Aorta (tissue), 5 donors: Measurements from ENCODE around the gene TMPRSS9. TPM values are rescaled to one million over a fixed set of nuclear protein-coding genes. Genes with fewer than 3 reads are reported as not detected.
"Not testable (repeated sequence)": the region's sequence is repeated elsewhere in the genome, so short reads cannot be mapped to it uniquely, and the experiment has no call there.

Experiments used
- ATAC-seq: fragments of 200-7000 bp; cut with Tn5 transposase; one replicate; pipeline ENCODE4 v1.9.1; 2022; ENCODE audit warnings: moderate library complexity; ENCODE audit not compliant: low FRiP score
- DNase-seq, 2 donors: peaks; one replicate each; pipeline ENCODE4 v3.0.0-alpha.2; 2020
- H3K27ac ChIP-seq, 2 donors: one replicate each; pipeline ENCODE4 v1.5.1; 2013; ENCODE audit warnings: low read length in 2 of 2, mild to moderate bottlenecking in 2 of 2, moderate library complexity in 2 of 2, control low read depth in 1 of 2, inconsistent platforms in 1 of 2, low read depth in 1 of 2
- H3K27me3 ChIP-seq, 2 donors: one replicate each; pipeline ENCODE4 v1.6.1; 2013; ENCODE audit warnings: control low read depth in 1 of 2, low read length in 1 of 2, mild to moderate bottlenecking in 1 of 2, moderate library complexity in 1 of 2; ENCODE audit not compliant: insufficient read depth in 2 of 2, control insufficient read depth in 1 of 2
- H3K36me3 ChIP-seq, 2 donors: one replicate each; pipeline ENCODE4 v1.6.1; 2013; ENCODE audit warnings: control low read depth in 1 of 2, low read length in 1 of 2, mild to moderate bottlenecking in 1 of 2; ENCODE audit not compliant: insufficient read depth in 2 of 2, control insufficient read depth in 1 of 2
- H3K4me1 ChIP-seq, 2 donors: one replicate each; pipeline ENCODE4 v1.6.1; 2013; ENCODE audit warnings: low read length in 2 of 2, control low read depth in 1 of 2, mild to moderate bottlenecking in 1 of 2, moderate library complexity in 1 of 2; ENCODE audit not compliant: insufficient read depth in 2 of 2, control insufficient read depth in 1 of 2
- H3K4me3 ChIP-seq, 2 donors: one replicate each; pipeline ENCODE4 v1.5.1; 2013; ENCODE audit warnings: low read length in 2 of 2, control low read depth in 1 of 2, mild to moderate bottlenecking in 1 of 2
- H3K9me3 ChIP-seq: one replicate; pipeline ENCODE4 v1.6.1; 2013; ENCODE audit warnings: mild to moderate bottlenecking, low read length; ENCODE audit not compliant: control insufficient read depth
- WGBS, 2 donors: extraction: QIAGEN DNeasy Blood & Tissue Kit; methylation state at CpG; one replicate each; pipeline ENCODE4 v1.1.7; 2013; 5-methylcytosine and 5-hydroxymethylcytosine counted together
- intact Hi-C, 2 donors: fragments of 100-400 bp; cut with DNase I; formaldehyde crosslinking; loops; one replicate each; pipeline versions ENCODE4 v1.14.2 to v1.15.0; 2022
- polyA plus RNA-seq, 2 donors: library from polyadenylated mRNA; stranded (reverse); fragments of 200-250 nt; gene quantifications; one replicate each; pipeline ENCODE4 v1.2.3, GENCODE V29; 2013
- total RNA-seq, 2 donors: library from RNA; stranded (reverse); fragmentation: NEBNext Ultra II Directional; extraction: Animal tissue kit (Norgen Biotek cat#: 25700); gene quantifications; one replicate each; pipeline ENCODE4 v1.2.1, GENCODE V29; 2021
- donor health status: healthy with polysubstance abuse.
- donor health status: Bipolar disorder and iron deficiency.
- donor health status: DM: no; HTN: no; CAD: no.
- donor health status: DM: no; HTN: no; CAD: no.
- donor health status: DM: yes; HTN: yes; CAD: no.

The TMPRSS9 gene
- total and polyA plus RNA-seq, 4 donors, result 0.23 to 0.27 TPM; not detected in 2

DNA sequence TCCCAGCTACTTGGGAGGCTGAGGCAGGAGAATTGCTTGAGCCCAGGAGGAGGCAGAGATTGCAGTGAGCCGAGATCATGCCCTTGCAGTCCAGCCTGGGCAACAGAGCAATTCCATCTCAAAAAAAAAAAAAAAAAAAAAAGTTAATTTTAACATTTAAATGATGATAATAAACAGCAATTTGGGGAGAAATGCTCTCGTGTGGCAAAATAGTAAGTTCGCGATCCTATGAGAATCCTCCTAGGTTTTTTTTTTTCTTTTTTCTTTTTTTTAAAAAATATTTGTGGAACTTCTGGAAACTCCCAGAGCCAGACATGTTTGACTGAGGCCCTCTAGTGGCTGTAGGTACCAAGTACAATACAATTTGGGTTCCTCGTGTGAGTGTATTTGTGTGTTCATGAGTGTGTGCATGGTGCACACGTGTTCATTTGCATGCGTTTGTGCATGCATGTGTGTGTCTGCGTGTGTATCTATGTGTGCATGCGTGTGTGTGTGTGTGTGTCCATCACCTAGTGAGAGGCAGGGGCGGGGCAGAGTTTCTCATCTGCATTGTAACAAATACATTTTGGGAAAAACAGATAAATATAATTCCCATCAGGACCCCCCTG is 31.2 kb downstream of the TMPRSS9 start:
- no peak for DNase-seq
- Histone ChIP-seq H3K27me3 (no peaks in the 10 kb centered on the region), H3K27ac (no peak overlapping the region), H3K36me3 (no peaks in the 10 kb centered on the region), H3K4me1 (no peaks in the 10 kb centered on the region), H3K4me3 (no peak overlapping the region), H3K9me3 (no peaks in the 10 kb centered on the region)
- 4 to 6% methylated on average over 10 of the region's 10 CpGs for WGBS, 2 donors
- intact Hi-C loops, result loop anchor here (5.0 kb wide), 2 partner anchors 154 to 234 kb away; partner anchors contain the start of genes PLEKHJ1 (in 1 of the 2) and SF3A2 (in 1 of the 2)
- peak; percentile 79 for ATAC-seq

- no peak overlapping the region for H3K27ac ChIP-seq
- 38 to 39% methylated on average over 7 of the region's 7 CpGs for WGBS, 2 donors
- intact Hi-C loops, result loop anchor here (5.0 kb wide), 2 partner anchors 155 to 235 kb away; partner anchors contain the start of genes PLEKHJ1 (in 1 of the 2) and SF3A2 (in 1 of the 2)
- H3K27me3 ChIP-seq, result no peaks in the 10 kb centered on the region
- H3K4me3 ChIP-seq, result no peak overlapping the region
- ATAC-seq (no peak), DNase-seq (no peak)
- H3K9me3 ChIP-seq, result no peaks in the 10 kb centered on the region
- no peaks in the 10 kb centered on the region for H3K36me3 ChIP-seq
- H3K4me1 ChIP-seq, result no peaks in the 10 kb centered on the region
Observed at GRCh38 chr19:2392366-2392765, 32.3 kb downstream of the TMPRSS9 start.

- intact Hi-C loops, result loop anchor here (5.0 kb wide), 2 partner anchors 156 to 236 kb away; partner anchors contain the start of genes PLEKHJ1 (in 1 of the 2) and SF3A2 (in 1 of the 2)
- H3K4me1 ChIP-seq, H3K27ac ChIP-seq, H3K36me3 ChIP-seq, DNase-seq, H3K4me3 ChIP-seq, H3K9me3 ChIP-seq, H3K27me3 ChIP-seq, ATAC-seq: not testable (repeated sequence)
- WGBS, 2 donors, result 76 to 77% methylated on average over 8 of the region's 8 CpGs
Observed at GRCh38 chr19:2392899-2393298, 32.8 kb downstream of the TMPRSS9 start.

GRCh38 chr19:2394054-2394441 is 34.0 kb downstream of the TMPRSS9 start:
- H3K4me1 ChIP-seq, result no peaks in the 10 kb centered on the region
- no peak for ATAC-seq
- H3K4me3 ChIP-seq, result no peak overlapping the region
- no peak for DNase-seq
- 66 to 68% methylated on average over 8 of the region's 8 CpGs for WGBS, 2 donors
- no peak overlapping the region for H3K27ac ChIP-seq
- no peaks in the 10 kb centered on the region for H3K36me3 ChIP-seq
- intact Hi-C loops, result loop anchor here (5.0 kb wide), 2 partner anchors 157 to 237 kb away; partner anchors contain the start of genes PLEKHJ1 (in 1 of the 2) and SF3A2 (in 1 of the 2)
- no peaks in the 10 kb centered on the region for H3K9me3 ChIP-seq
- H3K27me3 ChIP-seq, result no peaks in the 10 kb centered on the region

GRCh38 chr19:2394442-2395292 is 34.6 kb downstream of the TMPRSS9 start:
- intact Hi-C loops, result loop anchor here (5.0 kb wide), 2 partner anchors 157 to 237 kb away; partner anchors contain the start of genes PLEKHJ1 (in 1 of the 2) and SF3A2 (in 1 of the 2)
- no peak for ATAC-seq
- Histone ChIP-seq H3K4me3 (no peak overlapping the region), H3K27me3 (no peaks in the 10 kb centered on the region), H3K36me3 (no peaks in the 10 kb centered on the region), H3K4me1 (no peaks in the 10 kb centered on the region), H3K9me3 (no peaks in the 10 kb centered on the region), H3K27ac (no peak overlapping the region)
- no peak for DNase-seq
- WGBS, 2 donors, result 53 to 56% methylated on average over 27 of the region's 27 CpGs

DNA sequence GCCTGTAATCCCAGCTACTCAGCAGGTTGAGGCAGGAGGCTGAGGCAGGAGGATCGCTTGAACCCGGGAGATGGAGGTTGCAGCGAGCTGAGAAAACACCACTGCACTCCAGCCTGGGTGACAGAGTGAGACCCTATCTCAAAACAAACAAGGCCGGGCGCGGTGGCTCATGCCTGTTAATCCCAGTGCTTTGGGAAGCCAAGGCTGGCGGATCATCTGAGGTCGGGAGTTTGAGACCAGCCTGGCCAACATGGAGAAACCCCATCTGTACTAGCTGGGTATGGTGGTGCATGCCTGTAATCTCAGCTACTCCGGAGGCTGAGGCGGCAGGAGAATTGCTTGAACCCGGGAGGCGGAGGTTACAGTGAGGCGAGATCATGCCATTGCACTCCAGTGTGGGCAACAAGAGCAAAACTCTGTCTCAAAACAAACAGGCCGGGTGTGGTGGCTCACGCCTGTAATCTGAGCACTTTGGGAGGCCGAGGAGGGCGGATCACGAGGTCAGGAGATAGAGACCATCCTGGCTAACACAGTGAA is 35.3 kb downstream of the TMPRSS9 start:
- H3K9me3 ChIP-seq, ATAC-seq, H3K27ac ChIP-seq, H3K27me3 ChIP-seq, H3K36me3 ChIP-seq, H3K4me1 ChIP-seq, DNase-seq, H3K4me3 ChIP-seq, intact Hi-C loops: not testable (repeated sequence)
- 76 to 80% methylated on average over 18 of the region's 18 CpGs for WGBS, 2 donors

GRCh38 chr19:2397173-2397572 is 37.1 kb downstream of the TMPRSS9 start:
- 93% methylated on average over 7 of the region's 7 CpGs for WGBS, 2 donors
- H3K4me1 ChIP-seq, H3K36me3 ChIP-seq, H3K27ac ChIP-seq, H3K9me3 ChIP-seq, intact Hi-C loops, DNase-seq, H3K4me3 ChIP-seq, ATAC-seq, H3K27me3 ChIP-seq: not testable (repeated sequence)

DNA sequence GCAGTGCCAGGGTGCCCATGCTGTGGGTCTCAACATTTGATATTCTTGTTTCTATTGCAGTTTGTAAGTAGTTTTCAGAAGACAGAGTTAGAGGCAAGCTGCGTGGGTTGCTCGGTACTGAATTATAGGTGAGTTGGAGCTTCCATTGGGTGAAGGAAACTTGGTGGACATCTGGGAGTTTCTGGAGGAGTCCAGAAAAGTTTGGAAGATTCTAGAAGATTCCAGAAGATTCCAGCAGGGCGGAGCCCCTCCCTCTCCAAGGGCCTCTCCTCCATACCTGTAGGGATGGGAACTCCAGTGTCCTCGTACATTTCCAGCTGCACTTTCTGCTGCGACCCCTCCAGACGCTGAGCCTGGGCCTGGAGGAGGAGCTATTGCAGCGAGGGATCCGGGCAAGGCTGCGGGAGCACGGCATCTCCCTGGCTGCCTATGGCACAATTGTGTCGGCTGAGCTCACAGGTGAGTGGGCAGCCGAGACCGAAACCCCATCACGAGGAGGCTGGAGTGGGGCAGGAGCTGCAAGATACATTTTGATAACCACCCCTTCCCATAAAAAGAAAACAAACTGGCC is 38.8 kb downstream of the TMPRSS9 start:
- Histone ChIP-seq H3K9me3 (no peaks in the 10 kb centered on the region), H3K27ac (no peak overlapping the region), H3K4me1 (no peaks in the 10 kb centered on the region), H3K36me3 (no peaks in the 10 kb centered on the region), H3K27me3 (no peaks in the 10 kb centered on the region), H3K4me3 (no peak overlapping the region)
- no peak for ATAC-seq
- no peak for DNase-seq
- 78% methylated on average over 14 of the region's 14 CpGs for WGBS, 2 donors
- intact Hi-C loops, result no loop called here
